Glomerular endothelial cell (primary cell): ENCODE data around the gene ACTN1. TPM values are rescaled to one million over a fixed set of nuclear protein-coding genes. Genes with fewer than 3 reads are reported as not detected.
"Not testable (repeated sequence)": the region's sequence is repeated elsewhere in the genome, so short reads cannot be mapped to it uniquely, and the experiment has no call there.

ENCODE experiments used
- DNase-seq: peaks from one replicate; pipeline ENCODE4 v3.0.0-alpha.2; 2011; ENCODE audit warnings: low read depth, low spot score; ENCODE audit errors: extremely low read depth
- total RNA-seq: library from RNA; depleted of rRNA; stranded (reverse); fragments of >200 nt; gene quantifications from 2 replicates; pipeline ENCODE4 v1.2.3, GENCODE V29; 2015

ACTN1 gene
- total RNA-seq, 1 donor from 2014 or later = 671 TPM

GRCh38 chr14:68986926-68987652, 8.0 kb upstream of the ACTN1 start:
- no peak for DNase-seq

GRCh38 chr14:68986225-68986624, 7.1 kb upstream of the ACTN1 start:
- DNase-seq = no peak

- no peak for DNase-seq
Observed at GRCh38 chr14:68984686-68985085, 5.6 kb upstream of the ACTN1 start.

- DNase-seq = no peak
Observed at GRCh38 chr14:68983191-68983590, 4.1 kb upstream of the ACTN1 start.

- DNase-seq = no peak
Observed at GRCh38 chr14:68982581-68982980, 3.5 kb upstream of the ACTN1 start.

GRCh38 chr14:68981539-68981976, 2.5 kb upstream of the ACTN1 start:
- peak; percentile 80 for DNase-seq

GRCh38 chr14:68981139-68981538, 2.0 kb upstream of the ACTN1 start:
- no peak for DNase-seq

GRCh38 chr14:68979722-68980451, 785 bp upstream of the ACTN1 start:
- no peak for DNase-seq

GRCh38 chr14:68978172-68978911, 760 bp downstream of the ACTN1 start:
- DNase-seq = no peak

GRCh38 chr14:68977718-68978171, 1.4 kb downstream of the ACTN1 start:
- DNase-seq = no peak

- no peak for DNase-seq
Observed at GRCh38 chr14:68977180-68977717, 1.9 kb downstream of the ACTN1 start.

- no peak for DNase-seq
Observed at GRCh38 chr14:68976160-68977067, 2.7 kb downstream of the ACTN1 start.

- no peak for DNase-seq
Observed at GRCh38 chr14:68975667-68976066, 3.4 kb downstream of the ACTN1 start.

- no peak for DNase-seq
Observed at GRCh38 chr14:68974759-68975347, 4.2 kb downstream of the ACTN1 start.

GRCh38 chr14:68973639-68974038, 5.5 kb downstream of the ACTN1 start:
- DNase-seq = no peak

- not testable (repeated sequence) for DNase-seq
Observed at GRCh38 chr14:68973219-68973565, 5.9 kb downstream of the ACTN1 start.

- no peak for DNase-seq
Observed at GRCh38 chr14:68972507-68973218, 6.4 kb downstream of the ACTN1 start.

GRCh38 chr14:68971411-68972035, 7.6 kb downstream of the ACTN1 start:
- no peak for DNase-seq

- DNase-seq = no peak
Observed at GRCh38 chr14:68970736-68971135, 8.4 kb downstream of the ACTN1 start.
